Measurements from ENCODE around the gene PRPF40A.

DNA sequence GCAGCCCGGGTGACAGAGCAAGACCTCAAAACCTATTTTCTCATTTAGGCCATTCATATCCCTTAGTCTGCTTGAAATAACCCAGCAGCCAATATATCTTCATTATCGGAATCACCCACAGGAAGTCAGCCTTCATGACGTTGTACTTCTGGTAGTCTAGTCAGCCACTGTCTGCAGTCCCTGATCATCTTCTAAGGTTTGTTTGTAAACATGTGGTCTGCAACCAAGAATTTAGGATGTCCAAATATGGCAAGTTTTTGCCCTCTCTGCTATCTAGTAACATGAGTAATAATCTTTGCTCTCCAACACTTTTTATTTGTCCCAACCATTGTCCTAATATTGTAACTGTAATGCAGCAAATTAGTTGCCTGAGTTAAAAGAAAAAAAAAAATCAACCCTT is 92.5 kb downstream of the PRPF40A start:
- TF ChIP-seq POLR2A (IDR thresholded peaks at IDR 0.05; ENCODE audit: low read length) (no peak), GATA1 (IDR thresholded peaks at IDR 0.05; ENCODE audit: low read depth, low read length) (no peak)

All from erythroblast (primary cell).